Activated CD8-positive, alpha-beta memory T cell treated with anti-CD3 and anti-CD28 coated beads for 24 hours (primary cell): ENCODE results near the gene SNX17.
"Not testable (repeated sequence)": the region's sequence is repeated elsewhere in the genome, so short reads cannot be mapped to it uniquely, and the experiment has no call there.

ENCODE experiments used
- DNase-seq: peaks from one replicate; pipeline ENCODE4 v3.0.0-alpha.2; 2020

SNX17 gene

DNA sequence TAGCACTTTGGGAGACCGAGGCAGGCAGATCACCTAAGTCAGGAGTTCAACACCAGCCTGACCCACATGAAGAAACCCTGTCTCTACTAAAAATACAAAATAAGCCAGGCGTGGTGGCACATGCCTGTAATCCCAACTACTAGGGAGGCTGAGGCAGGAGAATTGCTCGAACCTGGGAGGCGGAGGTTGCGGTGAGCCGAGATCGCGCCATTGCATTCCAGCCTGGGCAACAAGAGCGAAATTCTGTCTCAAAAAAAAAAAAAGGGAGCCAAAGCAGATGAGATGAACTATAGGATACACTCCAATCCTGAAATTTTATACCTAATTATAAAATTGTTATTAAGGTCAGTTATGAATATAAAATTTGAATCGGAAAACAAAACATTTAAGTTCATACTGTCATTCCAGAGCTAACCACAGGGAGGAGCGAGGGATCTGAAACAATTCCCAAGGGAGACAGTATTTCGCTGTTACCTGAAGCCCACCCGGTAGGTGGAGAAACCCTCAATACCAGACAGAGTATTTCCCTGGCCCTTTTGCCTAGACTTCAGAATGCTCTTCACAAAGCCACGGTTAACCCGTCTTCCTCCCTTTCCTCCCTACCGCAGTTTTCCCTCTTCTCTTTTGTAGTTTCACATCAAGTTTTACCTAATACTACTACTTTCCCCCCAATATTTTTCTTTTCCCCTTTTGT lies 37.5 kb downstream of the SNX17 start:
- DNase-seq: no peak

GRCh38 chr2:27408601-27409320 lies 38.3 kb downstream of the SNX17 start:
- DNase-seq: no peak

DNA sequence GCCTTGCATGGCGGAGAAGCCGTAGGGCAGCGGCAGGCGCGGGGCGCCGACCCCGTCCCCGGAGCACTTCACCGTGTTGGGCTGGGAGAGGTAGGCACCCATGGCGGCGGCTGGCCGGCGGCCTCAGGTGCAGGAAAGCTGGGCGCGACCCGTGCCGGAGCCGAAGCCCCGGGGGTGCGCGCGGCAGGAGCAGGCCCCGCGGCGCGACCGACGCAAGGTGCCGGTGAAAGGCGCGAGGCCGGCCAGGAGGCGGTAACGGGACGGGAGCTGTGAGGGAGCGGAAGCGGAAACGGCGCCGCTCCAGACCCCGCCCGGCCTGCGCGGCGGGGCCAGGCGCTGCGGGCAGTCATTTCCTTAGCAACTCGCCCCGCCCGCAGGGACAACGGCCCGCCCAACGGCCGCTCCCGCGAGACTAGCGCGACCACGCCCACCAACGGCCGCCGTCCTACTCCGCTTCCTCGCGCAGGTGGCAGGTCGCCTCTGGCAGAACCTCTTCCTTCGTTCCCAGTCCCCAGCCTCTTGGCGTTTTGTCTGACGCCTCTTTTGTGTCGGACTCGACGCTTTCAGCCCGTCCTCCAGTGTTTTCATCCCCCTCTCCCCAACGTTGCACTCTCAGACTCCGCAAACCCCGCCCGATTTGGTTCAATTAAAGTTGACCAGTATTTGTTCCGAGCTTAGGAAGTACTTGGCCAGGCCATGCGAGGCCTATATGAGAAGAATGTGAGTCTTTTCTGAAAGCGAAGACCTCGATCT lies 39.1 kb downstream of the SNX17 start, which contains the start of gene PPM1G:
PPM1G (minus strand) TSS at position 271 of the 753 bp plus-strand sequence; CDS start at position 102, 169 bp downstream.
- peak; percentile 99 for DNase-seq

GRCh38 chr2:27412419-27413152 lies 42.2 kb downstream of the SNX17 start:
- DNase-seq: no peak

DNA sequence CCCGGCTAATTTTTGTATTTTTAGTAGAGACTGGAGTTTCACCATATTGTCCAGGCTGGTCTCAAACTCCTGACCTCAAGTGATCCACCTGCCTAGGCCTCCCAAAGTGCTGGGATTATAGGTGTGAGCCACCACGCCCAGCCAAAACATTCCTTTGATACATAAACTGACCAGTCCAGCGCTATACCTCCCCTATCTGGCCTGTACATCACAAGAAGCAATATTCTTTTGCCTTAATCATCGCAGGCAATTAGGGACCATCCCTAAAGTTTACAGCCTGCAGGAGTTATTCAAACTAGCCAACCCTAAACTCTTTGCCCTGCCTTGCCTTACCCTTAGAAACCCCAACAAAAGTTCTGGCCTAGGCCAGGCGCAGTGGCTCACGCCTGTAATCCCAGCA lies 45.7 kb downstream of the SNX17 start:
- DNase-seq: peak; percentile 7

DNA sequence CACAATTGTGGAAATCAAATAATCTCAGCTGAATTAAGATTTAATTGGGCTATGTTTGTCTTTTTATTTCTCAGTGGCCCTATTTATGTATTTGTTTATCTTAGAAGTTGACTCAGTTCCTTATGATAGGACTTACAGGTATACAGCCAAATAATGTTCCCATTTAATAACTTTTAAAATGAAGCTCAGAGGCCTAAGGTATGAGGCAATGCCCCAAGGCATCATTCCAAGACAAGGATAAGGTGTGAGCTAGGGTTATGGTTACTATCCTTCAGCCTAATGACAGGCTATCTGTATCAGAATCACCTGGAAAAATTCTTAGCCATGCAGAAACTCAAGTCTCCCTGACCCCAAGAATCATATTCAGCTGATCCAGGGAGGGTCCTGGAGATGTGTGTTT lies 50.6 kb downstream of the SNX17 start:
- DNase-seq: no peak

DNA sequence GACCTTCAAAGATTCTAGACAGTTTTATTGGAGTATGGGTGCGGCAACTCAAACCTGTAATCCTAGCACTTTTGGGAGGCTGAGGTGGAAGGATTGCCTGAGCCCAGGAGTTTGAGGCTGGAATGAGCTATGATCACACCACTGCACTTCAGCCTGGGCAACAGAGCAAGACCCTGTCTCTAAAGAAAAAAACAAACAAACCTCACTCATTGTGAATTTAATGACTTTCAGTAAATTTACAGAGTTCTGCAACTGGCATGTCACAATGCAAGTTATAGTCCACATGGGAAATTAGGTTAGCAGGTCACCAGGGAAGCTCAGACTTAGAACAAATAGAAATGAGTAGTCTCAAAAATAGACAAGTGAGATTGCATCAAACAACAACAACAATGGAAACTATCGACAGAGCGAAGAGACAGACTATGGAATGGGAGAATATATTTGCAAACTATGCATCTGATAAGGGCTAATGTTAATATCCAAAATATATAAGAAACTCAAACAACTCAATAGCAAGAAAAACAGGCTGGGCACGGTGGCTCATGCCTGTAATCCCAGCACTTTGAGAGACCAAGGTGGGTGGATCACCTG lies 51.3 kb downstream of the SNX17 start:
- no peak for DNase-seq

- DNase-seq: no peak
Measured at GRCh38 chr2:27422958-27423357, 52.5 kb downstream of the SNX17 start.

- DNase-seq: not testable (repeated sequence)
Measured at GRCh38 chr2:27425039-27425438, 54.6 kb downstream of the SNX17 start.
